ENCODE results near the gene GARNL3.

The GARNL3 gene

GRCh38 chr9:127360250-127360649 lies 95.7 kb downstream of the GARNL3 start:
- Histone ChIP-seq H3K36me3 (ENCODE audit: control insufficient read depth, insufficient read depth, low read length) (no peaks in the 10 kb centered on the region), H3K27ac (ENCODE audit: insufficient read depth, low read length, poor library complexity, severe bottlenecking) (no peak overlapping the region)

DNA sequence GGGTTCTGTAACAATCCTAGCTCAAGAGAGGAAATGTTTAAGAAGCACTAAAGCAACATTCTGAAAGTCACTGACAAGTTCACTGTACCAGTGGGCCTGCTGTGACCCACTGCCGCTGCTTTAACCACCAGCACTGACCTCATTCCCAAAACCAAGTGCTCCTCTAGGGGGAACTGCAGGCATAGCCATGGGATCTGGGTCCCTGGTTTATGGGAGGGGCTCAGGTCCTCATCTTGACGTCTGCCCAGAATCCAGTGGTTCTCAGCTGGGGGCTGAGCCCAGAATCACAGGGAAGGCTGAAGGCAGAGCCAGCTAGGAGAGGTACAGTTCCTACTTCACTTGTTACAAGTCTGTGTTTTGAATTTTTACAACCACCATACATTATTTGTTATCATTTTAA lies 96.3 kb downstream of the GARNL3 start:
- H3K27ac ChIP-seq (ENCODE audit: insufficient read depth, low read length, poor library complexity, severe bottlenecking), result no peak overlapping the region
- no peaks in the 10 kb centered on the region for H3K36me3 ChIP-seq (ENCODE audit: control insufficient read depth, insufficient read depth, low read length)
- no peaks in the 10 kb centered on the region for H3K9me3 ChIP-seq (ENCODE audit: control insufficient read depth, low read length)
- H3K4me3 ChIP-seq (ENCODE audit: insufficient read depth, low read depth, low read length, poor library complexity, severe bottlenecking), result no peak overlapping the region
- H3K4me1 ChIP-seq (ENCODE audit: control insufficient read depth, insufficient read depth, low read length, poor library complexity, severe bottlenecking), result no peaks in the 10 kb centered on the region
- no peaks in the 10 kb centered on the region for H3K27me3 ChIP-seq (replicated peaks; ENCODE audit: control insufficient read depth, insufficient read depth, low read length, poor library complexity, severe bottlenecking)
- DNase-seq, result no peak

More at GRCh38 chr9:127360250-127360649, 95.7 kb downstream of the GARNL3 start:
- H3K27me3 ChIP-seq (replicated peaks; ENCODE audit: control insufficient read depth, insufficient read depth, low read length, poor library complexity, severe bottlenecking), result no peaks in the 10 kb centered on the region
- no peaks in the 10 kb centered on the region for H3K9me3 ChIP-seq (ENCODE audit: control insufficient read depth, low read length)
- DNase-seq, result no peak
- no peak overlapping the region for H3K4me3 ChIP-seq (ENCODE audit: insufficient read depth, low read depth, low read length, poor library complexity, severe bottlenecking)
- H3K4me1 ChIP-seq (ENCODE audit: control insufficient read depth, insufficient read depth, low read length, poor library complexity, severe bottlenecking), result no peaks in the 10 kb centered on the region

GRCh38 chr9:127361561-127361960 lies 97.0 kb downstream of the GARNL3 start:
- H3K27me3 ChIP-seq (replicated peaks; ENCODE audit: control insufficient read depth, insufficient read depth, low read length, poor library complexity, severe bottlenecking), result no peaks in the 10 kb centered on the region
- H3K9me3 ChIP-seq (ENCODE audit: control insufficient read depth, low read length), result no peaks in the 10 kb centered on the region
- H3K4me1 ChIP-seq (ENCODE audit: control insufficient read depth, insufficient read depth, low read length, poor library complexity, severe bottlenecking), result no peaks in the 10 kb centered on the region
- H3K4me3 ChIP-seq (ENCODE audit: insufficient read depth, low read depth, low read length, poor library complexity, severe bottlenecking), result no peak overlapping the region
- DNase-seq, result no peak
- no peak overlapping the region for H3K27ac ChIP-seq (ENCODE audit: insufficient read depth, low read length, poor library complexity, severe bottlenecking)
- H3K36me3 ChIP-seq (ENCODE audit: control insufficient read depth, insufficient read depth, low read length), result no peaks in the 10 kb centered on the region

DNA sequence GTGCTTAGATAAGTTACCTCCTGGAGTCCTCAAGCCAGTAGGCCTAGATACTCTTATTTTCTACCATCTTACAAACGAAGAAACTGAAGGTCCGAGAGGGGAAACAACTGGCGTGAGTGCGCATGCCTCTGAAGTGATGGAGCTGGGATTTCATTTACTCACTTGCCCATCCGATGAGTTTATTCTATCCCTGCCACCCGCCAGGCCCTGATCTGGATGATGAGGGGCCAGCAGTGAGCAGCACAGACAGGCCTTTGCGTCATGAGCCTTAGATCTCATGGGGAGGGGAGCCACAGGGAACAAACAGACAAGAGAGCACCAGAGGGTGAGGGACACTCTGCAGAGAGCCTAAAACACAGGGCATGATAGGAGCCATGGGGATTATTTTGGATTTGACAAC lies 98.3 kb downstream of the GARNL3 start:
- DNase-seq, result no peak
- H3K4me1 ChIP-seq (ENCODE audit: control insufficient read depth, insufficient read depth, low read length, poor library complexity, severe bottlenecking), result no peaks in the 10 kb centered on the region
- H3K27ac ChIP-seq (ENCODE audit: insufficient read depth, low read length, poor library complexity, severe bottlenecking), result no peak overlapping the region
- H3K9me3 ChIP-seq (ENCODE audit: control insufficient read depth, low read length), result no peaks in the 10 kb centered on the region
- H3K27me3 ChIP-seq (replicated peaks; ENCODE audit: control insufficient read depth, insufficient read depth, low read length, poor library complexity, severe bottlenecking), result no peaks in the 10 kb centered on the region
- H3K4me3 ChIP-seq (ENCODE audit: insufficient read depth, low read depth, low read length, poor library complexity, severe bottlenecking), result no peak overlapping the region
- H3K36me3 ChIP-seq (ENCODE audit: control insufficient read depth, insufficient read depth, low read length), result no peaks in the 10 kb centered on the region

GRCh38 chr9:127365461-127365860 lies 100.9 kb downstream of the GARNL3 start:
- no peak for DNase-seq
- Histone ChIP-seq H3K36me3 (ENCODE audit: control insufficient read depth, insufficient read depth, low read length) (no peaks in the 10 kb centered on the region), H3K27ac (ENCODE audit: insufficient read depth, low read length, poor library complexity, severe bottlenecking) (no peak overlapping the region), H3K27me3 (replicated peaks; ENCODE audit: control insufficient read depth, insufficient read depth, low read length, poor library complexity, severe bottlenecking) (peaks cover 4% of the 10 kb centered on the region), H3K9me3 (ENCODE audit: control insufficient read depth, low read length) (no peaks in the 10 kb centered on the region), H3K4me3 (ENCODE audit: insufficient read depth, low read depth, low read length, poor library complexity, severe bottlenecking) (no peak overlapping the region), H3K4me1 (ENCODE audit: control insufficient read depth, insufficient read depth, low read length, poor library complexity, severe bottlenecking) (no peaks in the 10 kb centered on the region)

- H3K36me3 ChIP-seq (ENCODE audit: control insufficient read depth, insufficient read depth, low read length), result no peaks in the 10 kb centered on the region
- no peak overlapping the region for H3K4me3 ChIP-seq (ENCODE audit: insufficient read depth, low read depth, low read length, poor library complexity, severe bottlenecking)
- no peaks in the 10 kb centered on the region for H3K4me1 ChIP-seq (ENCODE audit: control insufficient read depth, insufficient read depth, low read length, poor library complexity, severe bottlenecking)
- H3K9me3 ChIP-seq (ENCODE audit: control insufficient read depth, low read length), result no peaks in the 10 kb centered on the region
- H3K27ac ChIP-seq (ENCODE audit: insufficient read depth, low read length, poor library complexity, severe bottlenecking), result no peak overlapping the region
- no peak for DNase-seq
- peaks cover 4% of the 10 kb centered on the region for H3K27me3 ChIP-seq (replicated peaks; ENCODE audit: control insufficient read depth, insufficient read depth, low read length, poor library complexity, severe bottlenecking)
These were observed 102.0 kb downstream of the GARNL3 start for GRCh38 chr9:127366594-127366993.

DNA sequence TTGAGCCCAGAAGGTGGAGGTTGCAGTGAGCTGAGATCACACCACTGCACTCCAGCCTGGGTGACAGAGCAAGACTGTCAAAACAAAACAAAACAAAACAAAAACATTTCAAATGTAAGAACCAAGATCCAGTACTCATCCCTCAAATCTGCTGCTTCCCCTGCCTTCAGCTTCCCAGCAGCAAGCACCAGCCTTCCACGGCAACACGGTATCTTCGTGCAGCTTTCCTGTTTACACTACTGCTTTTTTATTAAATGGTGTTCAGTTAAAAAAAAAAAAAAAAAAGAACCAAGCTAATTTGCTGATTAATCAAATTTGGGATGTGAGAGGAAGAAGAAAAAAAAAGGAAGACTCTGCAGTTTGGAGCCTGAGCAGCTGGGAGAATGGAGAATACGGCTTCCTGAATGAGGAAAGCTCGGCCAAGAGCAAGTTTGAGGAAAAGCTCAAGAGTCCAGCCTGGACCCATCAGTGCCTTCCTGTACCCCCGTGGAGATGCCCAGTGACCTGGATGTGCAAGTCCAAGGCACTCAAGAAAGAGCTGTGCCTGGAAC lies 104.4 kb downstream of the GARNL3 start:
- DNase-seq, result no peak
- no peak overlapping the region for H3K4me3 ChIP-seq (ENCODE audit: insufficient read depth, low read depth, low read length, poor library complexity, severe bottlenecking)
- no peaks in the 10 kb centered on the region for H3K36me3 ChIP-seq (ENCODE audit: control insufficient read depth, insufficient read depth, low read length)
- H3K4me1 ChIP-seq (ENCODE audit: control insufficient read depth, insufficient read depth, low read length, poor library complexity, severe bottlenecking), result no peaks in the 10 kb centered on the region
- peaks cover 4% of the 10 kb centered on the region for H3K27me3 ChIP-seq (replicated peaks; ENCODE audit: control insufficient read depth, insufficient read depth, low read length, poor library complexity, severe bottlenecking)
- no peak overlapping the region for H3K27ac ChIP-seq (ENCODE audit: insufficient read depth, low read length, poor library complexity, severe bottlenecking)
- no peaks in the 10 kb centered on the region for H3K9me3 ChIP-seq (ENCODE audit: control insufficient read depth, low read length)

GRCh38 chr9:127369428-127369827 lies 104.9 kb downstream of the GARNL3 start:
- Histone ChIP-seq H3K4me3 (ENCODE audit: insufficient read depth, low read depth, low read length, poor library complexity, severe bottlenecking) (no peak overlapping the region), H3K36me3 (ENCODE audit: control insufficient read depth, insufficient read depth, low read length) (no peaks in the 10 kb centered on the region), H3K4me1 (ENCODE audit: control insufficient read depth, insufficient read depth, low read length, poor library complexity, severe bottlenecking) (no peaks in the 10 kb centered on the region), H3K27me3 (replicated peaks; ENCODE audit: control insufficient read depth, insufficient read depth, low read length, poor library complexity, severe bottlenecking) (peaks cover 4% of the 10 kb centered on the region), H3K9me3 (ENCODE audit: control insufficient read depth, low read length) (no peaks in the 10 kb centered on the region), H3K27ac (ENCODE audit: insufficient read depth, low read length, poor library complexity, severe bottlenecking) (no peak overlapping the region)
- no peak for DNase-seq

DNA sequence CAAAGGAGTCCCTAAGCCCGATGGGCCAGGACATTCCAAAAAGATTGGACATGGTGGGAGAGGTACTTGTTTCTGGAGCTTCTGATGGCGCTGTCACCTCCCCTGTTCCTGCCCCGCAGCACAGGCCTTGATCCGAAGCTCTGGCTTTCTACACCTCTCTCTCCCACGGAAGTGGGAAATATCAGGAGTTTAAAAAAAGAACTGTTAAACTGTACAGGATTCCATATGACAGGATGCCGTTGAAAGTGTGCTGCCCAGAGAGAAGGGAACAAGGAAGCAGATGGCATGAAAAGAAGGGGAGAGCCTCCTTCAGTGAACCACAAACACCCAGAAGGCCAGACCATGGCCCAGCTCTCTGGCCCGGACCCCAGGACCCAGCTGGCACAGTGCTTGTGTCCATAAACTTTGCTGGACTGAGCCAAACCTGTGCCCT lies 105.6 kb downstream of the GARNL3 start:
- Histone ChIP-seq H3K27me3 (replicated peaks; ENCODE audit: control insufficient read depth, insufficient read depth, low read length, poor library complexity, severe bottlenecking) (peaks cover 4% of the 10 kb centered on the region), H3K4me1 (ENCODE audit: control insufficient read depth, insufficient read depth, low read length, poor library complexity, severe bottlenecking) (no peaks in the 10 kb centered on the region), H3K36me3 (ENCODE audit: control insufficient read depth, insufficient read depth, low read length) (no peaks in the 10 kb centered on the region), H3K9me3 (ENCODE audit: control insufficient read depth, low read length) (no peaks in the 10 kb centered on the region), H3K4me3 (ENCODE audit: insufficient read depth, low read depth, low read length, poor library complexity, severe bottlenecking) (no peak overlapping the region), H3K27ac (ENCODE audit: insufficient read depth, low read length, poor library complexity, severe bottlenecking) (no peak overlapping the region)
- DNase-seq, result no peak

DNA sequence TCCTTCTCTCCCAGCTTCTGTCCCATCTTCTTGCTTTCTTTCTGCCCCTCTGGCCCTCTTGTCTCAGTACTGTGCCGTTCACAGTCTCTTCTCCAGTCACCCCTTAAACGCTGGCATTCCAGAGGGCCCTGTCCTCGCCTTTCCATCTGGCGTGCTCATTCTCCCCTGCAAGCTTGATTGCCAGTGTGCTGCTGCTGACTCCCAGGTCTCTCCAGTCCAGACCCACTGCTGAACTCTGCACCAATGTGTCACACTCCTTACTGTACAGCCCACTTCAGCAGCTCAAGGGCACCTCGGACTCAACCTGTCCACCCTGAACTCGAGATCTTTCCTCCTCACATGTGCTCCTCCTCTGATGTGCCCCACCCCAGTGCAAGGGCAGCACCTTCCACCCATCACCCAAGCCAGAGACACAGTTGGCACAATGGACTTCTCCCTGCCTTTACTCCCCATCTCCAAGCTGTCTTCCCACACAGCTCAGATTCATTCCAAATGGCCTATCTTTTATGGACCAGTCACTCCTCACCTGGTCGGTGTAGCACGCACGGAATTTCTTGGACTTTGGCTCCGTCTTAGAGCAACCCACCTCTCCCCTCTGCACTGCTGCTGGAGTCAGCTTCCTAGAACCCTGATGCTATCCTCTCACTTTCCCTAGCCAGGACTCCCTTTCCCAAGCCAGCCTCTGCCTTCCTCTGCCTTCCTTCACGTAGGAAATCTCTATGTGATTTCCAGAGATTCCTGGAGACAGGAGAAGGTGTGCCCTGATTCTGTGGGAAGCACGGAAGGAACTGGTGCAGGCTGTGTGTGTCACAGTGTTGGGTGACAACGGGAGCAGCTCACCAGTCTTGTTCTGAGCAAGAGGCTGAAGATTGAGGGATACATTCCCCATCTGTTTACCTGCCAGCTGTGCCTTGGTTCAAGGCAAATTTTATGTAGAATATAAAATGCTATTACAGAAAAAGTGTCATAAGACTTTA lies 106.4 kb downstream of the GARNL3 start:
- DNase-seq, result no peak
- no peaks in the 10 kb centered on the region for H3K9me3 ChIP-seq (ENCODE audit: control insufficient read depth, low read length)
- H3K27ac ChIP-seq (ENCODE audit: insufficient read depth, low read length, poor library complexity, severe bottlenecking), result no peak overlapping the region
- peaks cover 7% of the 10 kb centered on the region for H3K27me3 ChIP-seq (replicated peaks; ENCODE audit: control insufficient read depth, insufficient read depth, low read length, poor library complexity, severe bottlenecking)
- H3K4me1 ChIP-seq (ENCODE audit: control insufficient read depth, insufficient read depth, low read length, poor library complexity, severe bottlenecking), result no peaks in the 10 kb centered on the region
- H3K36me3 ChIP-seq (ENCODE audit: control insufficient read depth, insufficient read depth, low read length), result no peaks in the 10 kb centered on the region
- no peak overlapping the region for H3K4me3 ChIP-seq (ENCODE audit: insufficient read depth, low read depth, low read length, poor library complexity, severe bottlenecking)
